Suppressor macrophage (primary cell): ENCODE results near the gene SPNS3.

Source experiments
- DNase-seq, 4 experiments: peaks; one replicate each; pipeline ENCODE4 v3.0.0-alpha.2; 2020 to 2022

Gene SPNS3

GRCh38 chr17:4490637-4491061 lies 56.9 kb downstream of the SPNS3 start:
- DNase-seq, result no peak

DNA sequence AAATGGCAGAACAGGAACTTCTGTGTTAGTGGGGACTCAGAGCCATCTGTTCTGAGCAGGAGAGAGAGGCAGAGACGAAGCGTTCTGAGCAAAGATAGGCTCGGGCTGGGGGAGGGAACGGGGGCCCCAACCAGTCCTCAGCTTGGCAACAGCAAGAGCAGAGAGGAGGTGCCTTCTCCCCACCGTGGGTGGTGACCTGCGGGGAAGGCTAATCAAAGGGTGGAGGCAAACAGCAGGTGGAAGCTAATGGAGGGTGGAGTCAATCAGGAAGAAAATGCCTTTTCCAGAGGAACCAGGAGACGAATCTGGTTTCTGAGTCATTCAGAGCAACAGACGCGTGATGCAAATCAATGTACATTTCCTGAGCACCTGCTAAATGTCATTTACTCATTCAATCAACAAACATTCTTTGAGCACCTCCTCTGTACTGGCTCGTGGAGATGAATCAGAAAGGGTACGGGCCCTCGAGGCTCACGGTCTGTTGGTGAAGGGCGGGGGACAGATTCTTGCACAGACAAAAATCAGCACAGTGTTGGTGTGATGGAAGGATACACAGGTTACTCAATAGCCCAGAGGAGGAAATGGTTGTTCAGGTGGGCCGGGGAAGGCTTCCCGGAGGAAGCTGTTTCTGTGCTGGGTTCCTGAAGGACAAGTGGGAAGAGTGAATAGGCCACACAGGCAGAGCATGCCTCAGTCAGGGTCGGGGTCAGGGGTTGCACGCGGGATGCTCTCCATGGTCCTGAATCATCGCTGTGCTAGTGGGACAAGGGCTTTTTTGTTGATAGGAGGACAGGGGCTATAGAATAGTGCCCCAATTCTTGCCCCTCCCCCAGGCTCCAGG lies 59.2 kb downstream of the SPNS3 start:
- DNase-seq, result peak in 3 of 4 experiments; percentile 41 to 58 (median 48)

GRCh38 chr17:4497101-4497824 lies 63.5 kb downstream of the SPNS3 start:
- no peak for DNase-seq

GRCh38 chr17:4498461-4499397 lies 65.0 kb downstream of the SPNS3 start, which contains the start of gene SPNS2:
Gene SPNS2 (plus strand): TSS chr17:4498881. CDS start chr17:4499048, 167 bp downstream.
- peak; percentile 46 to 87 (median 66) for DNase-seq

DNA sequence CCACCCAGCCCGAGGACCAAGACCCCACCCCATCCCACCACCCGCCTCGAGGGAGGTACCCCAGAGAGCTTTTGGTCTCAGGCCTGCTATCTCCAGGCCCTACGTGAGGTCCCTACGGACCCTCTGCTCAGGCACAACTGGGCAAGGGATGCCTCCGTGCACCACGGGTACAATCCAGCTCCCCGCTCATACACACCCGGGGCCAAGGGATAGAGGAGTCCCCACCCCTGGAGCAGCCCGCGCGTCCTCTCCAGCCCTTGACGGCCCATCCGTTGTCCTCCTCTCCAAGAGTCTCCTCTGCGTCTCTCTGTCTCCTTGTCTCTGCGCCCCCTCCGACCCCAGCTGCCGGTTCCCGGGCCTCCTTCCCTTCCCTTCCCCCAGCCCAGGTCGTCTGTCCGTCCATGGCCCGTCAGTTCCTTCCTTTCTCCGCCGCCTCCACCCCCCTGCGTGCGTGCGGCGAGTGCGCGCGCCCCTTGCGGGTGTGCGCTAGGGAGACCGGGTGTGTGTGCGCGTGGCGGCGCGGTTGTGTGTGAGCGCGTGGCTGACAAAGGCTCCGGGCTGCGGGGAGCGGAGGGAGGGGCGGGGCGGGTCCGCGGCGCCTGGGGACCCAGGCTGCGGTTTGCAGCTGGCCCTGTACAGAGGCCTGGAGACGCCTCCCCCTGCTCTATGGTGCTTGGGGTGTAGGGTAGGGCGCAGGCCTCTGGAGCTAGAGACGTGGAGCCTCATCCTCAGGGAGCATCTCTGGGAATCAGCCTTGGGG lies 65.9 kb downstream of the SPNS3 start:
- peak in 2 of 4 experiments; percentile 40 to 51 for DNase-seq

DNA sequence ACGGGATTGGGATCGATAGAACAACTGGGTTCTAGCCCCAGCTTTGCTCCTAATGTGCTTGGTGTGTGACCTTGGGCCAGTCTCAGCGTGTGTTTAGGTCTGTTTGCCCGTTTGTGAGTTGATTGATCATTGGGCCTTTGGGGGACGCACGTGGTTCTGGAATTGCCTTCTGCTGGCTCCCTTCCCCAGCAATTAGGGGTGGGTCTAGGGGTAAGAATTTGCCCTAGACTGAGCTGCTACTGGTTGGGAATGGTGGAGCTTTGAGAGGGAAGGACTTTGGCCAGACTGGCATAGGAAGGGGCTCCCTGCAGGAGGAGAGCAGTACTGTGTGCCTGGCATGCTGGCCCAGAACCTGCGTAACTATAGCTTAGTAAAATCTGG lies 66.4 kb downstream of the SPNS3 start:
- no peak for DNase-seq

DNA sequence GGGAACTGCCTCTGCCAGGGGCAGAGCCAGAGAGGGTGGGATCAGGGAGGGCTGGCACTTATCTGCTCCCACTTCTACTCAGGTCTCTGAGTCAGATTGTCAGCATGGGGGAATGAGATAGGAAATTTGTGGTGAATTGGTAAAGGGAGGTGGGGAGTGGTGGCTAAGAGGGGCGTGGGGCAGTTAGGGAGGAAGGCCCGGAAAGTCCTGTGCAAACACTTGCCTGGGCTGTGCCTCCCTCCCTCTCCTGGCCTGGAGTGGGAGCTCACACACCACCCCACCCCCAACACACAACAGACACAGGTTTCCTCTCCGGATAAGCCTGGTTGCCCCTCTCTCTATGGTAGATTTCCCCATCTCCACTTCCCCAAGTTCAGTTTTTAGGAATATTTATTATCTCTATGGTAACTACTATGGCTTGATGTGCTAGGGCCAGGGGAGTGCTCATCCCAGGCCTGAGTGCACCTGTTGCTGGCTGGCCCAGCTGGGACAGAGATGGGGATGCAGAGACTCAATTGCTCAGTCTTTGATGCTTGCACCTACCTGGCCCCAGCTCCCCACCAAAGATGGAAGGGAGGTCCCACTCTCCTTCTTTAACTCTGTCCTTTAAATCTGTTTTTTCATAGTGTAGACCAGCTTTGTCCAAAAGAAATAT lies 67.7 kb downstream of the SPNS3 start:
- DNase-seq, result no peak

GRCh38 chr17:4502466-4503154 lies 68.9 kb downstream of the SPNS3 start:
- DNase-seq, result no peak

DNA sequence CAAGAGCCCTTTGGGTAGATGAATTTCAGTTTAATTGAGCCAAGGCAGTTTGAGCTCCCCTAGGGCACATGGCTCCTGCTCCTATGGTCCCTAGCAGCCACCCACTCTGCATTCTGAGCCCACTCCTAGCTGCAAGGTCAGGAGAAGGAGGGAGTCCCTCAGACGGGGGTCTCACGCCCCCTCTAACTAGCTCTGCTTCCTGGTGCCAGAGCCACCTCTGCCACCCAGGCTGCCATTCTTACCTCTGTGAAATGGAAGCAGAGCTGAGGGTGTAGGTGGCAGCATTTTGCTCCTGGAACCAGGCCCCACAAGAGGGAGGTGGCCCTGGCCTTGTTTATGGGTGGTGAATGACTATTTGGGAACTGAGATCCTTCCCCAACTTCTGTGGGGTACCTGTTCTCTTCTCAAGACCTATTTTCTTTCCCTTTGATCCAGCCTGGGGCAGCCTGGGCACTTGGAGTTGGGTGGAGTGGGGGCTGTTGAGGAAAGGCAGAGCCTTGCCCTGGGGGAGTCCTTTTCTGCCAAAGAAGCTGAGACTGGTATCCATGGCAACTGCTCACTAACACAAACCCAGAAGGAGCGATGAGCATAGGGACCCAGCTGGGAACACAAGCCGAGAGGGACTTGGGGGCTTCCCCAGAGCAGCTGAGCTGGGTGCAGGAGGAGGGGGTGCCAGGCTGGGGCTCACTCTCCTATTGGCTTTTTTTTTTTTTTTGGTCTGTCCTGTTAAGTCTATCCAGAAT lies 69.7 kb downstream of the SPNS3 start:
- DNase-seq, result no peak

DNA sequence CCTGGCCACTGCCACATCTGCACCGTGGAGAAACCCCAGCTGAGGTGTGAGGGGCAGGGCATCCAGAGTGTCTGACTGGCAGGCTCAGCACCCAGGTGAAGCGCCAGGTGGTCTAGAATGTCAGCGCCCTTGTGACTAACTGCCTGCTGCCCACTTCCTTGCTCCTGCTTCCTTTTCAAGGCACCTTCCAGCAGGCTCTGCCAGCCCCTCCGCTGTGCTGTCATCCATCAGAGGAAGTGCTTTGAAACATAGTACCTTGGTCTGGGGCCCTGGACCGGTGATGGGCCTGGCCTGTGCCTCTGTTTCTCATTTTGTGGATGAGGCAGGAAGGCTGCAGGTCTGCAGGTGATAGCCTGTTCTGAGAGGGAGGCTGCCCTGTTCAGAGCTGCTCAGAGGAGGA lies 70.4 kb downstream of the SPNS3 start:
- no peak for DNase-seq

DNA sequence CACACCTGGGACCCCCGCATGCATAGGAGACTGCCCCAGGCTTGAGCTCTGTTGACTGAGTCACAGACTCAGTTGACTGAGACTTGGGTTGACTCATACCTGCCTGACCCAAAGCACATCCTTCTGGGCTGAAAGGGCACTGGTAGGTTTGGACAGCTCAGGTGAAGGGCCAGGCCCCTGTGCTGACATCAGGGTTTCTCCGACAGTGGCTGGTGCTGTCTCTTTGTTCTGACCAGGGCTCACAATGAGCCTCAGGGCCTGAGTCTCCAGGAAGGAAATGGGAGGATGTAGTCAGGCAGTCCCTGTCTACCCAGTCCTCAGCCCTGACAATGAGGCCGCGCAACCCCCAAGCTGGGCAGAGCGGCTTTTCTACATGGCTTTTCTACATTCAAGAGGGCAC lies 71.4 kb downstream of the SPNS3 start:
- no peak for DNase-seq

DNA sequence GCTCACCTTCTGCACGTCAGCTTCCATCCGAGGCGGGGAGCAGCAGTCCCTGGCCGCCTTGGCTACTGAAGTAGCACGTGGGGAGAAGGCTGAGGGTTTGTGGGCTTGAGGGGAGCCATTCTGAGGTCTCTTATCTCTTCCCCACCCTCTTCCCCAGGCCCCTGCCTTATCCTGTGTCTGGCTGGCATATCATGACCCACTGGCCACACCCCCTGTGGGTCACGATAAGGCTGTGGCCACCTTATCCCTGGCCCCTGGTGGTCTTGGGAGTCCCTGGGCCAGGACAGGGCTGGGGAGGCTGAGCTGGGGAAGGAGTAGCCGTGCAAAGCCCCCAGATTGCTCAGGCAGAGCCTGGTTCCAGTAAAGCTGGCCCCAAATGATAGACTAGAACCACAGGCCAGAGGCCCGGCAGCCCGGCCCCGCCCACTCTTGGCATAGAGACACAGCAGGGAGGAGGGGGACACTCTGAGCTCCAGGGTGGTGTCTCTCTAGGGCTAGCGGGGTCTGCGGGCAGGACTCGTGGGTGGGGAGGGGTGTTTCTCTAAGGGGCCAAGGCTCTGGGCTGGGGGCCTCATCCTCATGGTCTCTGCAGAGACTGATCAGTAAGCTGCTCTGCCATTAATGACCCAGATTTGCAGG lies 72.6 kb downstream of the SPNS3 start:
- no peak for DNase-seq

GRCh38 chr17:4506892-4507291 lies 73.2 kb downstream of the SPNS3 start:
- no peak for DNase-seq

DNA sequence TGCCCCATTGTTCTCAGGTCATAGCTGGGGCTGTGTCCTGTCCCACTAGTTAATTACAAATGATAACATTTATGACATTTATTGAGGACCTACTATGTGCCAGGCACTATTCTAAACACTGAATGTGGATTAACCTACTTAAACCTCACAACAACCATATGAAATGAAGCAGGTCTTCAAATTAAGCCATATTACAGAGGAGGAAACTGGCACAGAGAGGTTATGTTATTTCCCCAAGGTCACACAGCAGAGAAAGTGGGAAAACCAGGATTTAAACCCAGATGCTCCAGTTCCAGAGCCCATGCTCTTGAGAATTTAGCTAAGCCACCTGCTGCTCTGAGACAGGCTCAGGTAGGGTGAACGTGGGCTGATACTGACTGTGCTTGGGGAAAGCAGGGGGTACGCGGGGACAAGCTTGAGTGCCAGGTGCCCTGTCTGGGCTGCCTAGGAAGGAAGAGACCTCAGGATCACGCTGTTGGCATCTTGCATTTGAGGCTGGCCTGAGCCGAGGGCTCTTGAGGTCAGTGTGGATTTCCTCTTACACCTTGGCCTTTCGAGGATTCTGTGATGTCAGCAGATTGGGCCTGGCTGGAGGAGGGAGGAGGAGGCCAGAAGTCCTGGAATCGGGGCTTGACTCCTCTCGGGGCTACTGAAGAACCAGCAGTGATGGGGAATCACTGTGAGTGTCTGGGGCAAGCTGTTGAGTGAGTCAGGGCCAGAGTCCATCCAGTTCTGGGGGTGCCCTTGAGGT lies 73.8 kb downstream of the SPNS3 start:
- DNase-seq, result peak in 1 of 4 experiments; percentile 20

GRCh38 chr17:4508207-4508606 lies 74.5 kb downstream of the SPNS3 start:
- DNase-seq, result no peak

GRCh38 chr17:4509401-4509800 lies 75.7 kb downstream of the SPNS3 start:
- peak in 2 of 4 experiments; percentile 54 to 55 for DNase-seq

DNA sequence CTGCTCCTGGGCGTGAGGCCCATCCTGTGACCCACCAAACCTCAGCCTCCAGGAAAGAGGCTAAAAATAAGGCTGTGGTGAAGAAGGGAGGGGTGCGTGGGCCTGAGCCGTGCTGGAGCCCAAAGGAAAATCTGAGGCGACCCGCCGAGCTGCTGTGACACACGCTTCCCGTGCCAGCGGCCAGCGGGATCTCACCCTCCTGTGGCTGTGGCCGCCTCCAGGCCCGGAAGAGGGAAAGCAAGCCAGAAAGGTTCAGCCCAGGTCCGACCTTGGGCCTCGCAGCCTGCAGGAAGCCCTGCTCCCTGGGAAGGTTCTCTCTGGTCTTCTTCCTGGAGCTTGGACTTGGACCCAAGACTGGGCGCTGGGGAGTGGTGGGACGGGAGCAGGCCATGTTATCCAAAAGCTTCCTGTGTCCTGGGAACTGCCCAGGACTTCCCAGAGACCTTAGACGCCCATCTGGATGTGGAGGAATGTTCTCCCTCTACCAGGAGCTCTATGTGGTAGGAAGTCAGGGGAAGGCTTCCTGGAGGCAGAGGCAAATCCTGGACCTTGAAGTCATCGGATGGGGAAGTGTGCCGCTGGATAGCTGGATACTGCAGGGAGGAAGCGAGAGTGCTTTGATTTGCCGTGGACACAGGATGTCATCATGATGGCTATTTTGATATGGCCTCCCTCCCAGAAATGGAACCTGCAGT lies 76.3 kb downstream of the SPNS3 start:
- DNase-seq, result peak; percentile 53 to 77 (median 66)

GRCh38 chr17:4510618-4510941 lies 76.8 kb downstream of the SPNS3 start:
- peak in 2 of 4 experiments; percentile 19 to 37 for DNase-seq
